ENCODE measurements around the gene FCER2. TPM values are rescaled to one million over a fixed set of nuclear protein-coding genes. Genes with fewer than 3 reads are reported as not detected.

The FCER2 gene
- total and polyA plus RNA-seq, 2 of the 4 experiments (the other 2 are of a cell fraction) = not detected

- intact Hi-C loops (cut with micrococcal nuclease) = no loop called here
- dilution Hi-C loops (cut with HindIII; ENCODE audit: low sequenced_read_pairs, unreplicated experiment) = no loop called here
- no peak overlapping the region for H2BK5ac ChIP-seq (ENCODE audit: low read depth, low read length, poor library complexity, severe bottlenecking)
Measured at GRCh38 chr19:7701049-7701653, 780 bp downstream of the FCER2 start.

More at GRCh38 chr19:7701049-7701653, 780 bp downstream of the FCER2 start:
- ChIA-PET CTCF (no interaction called here), POLR2A (ENCODE audit: unreplicated experiment) (no interaction called here)
- in situ Hi-C loops (cut with MboI; ENCODE audit: low sequenced_read_pairs) = no loop called here
- Histone ChIP-seq H3K4me2 (ENCODE audit: low read depth, low read length) (no peak overlapping the region), H4K5ac (ENCODE audit: low read depth, low read length) (no peak overlapping the region), H4K91ac (ENCODE audit: insufficient read depth, low read depth, low read length) (no peak overlapping the region), H3K27me3 (ENCODE audit: control insufficient read depth, insufficient read depth, low read length) (peaks cover 26% of the 10 kb centered on the region), H3K36me3 (ENCODE audit: control insufficient read depth, insufficient read depth, low read length) (no peaks in the 10 kb centered on the region), H3K9ac (ENCODE audit: low read depth, low read length) (no peak overlapping the region), H3K4me1 (ENCODE audit: control insufficient read depth, insufficient read depth, low read length) (no peaks in the 10 kb centered on the region), H2BK120ac (ENCODE audit: low read depth, low read length) (no peak overlapping the region), H3K9me3 (ENCODE audit: control insufficient read depth, insufficient read depth, low read length) (no peaks in the 10 kb centered on the region), H2AK9ac (replicated peaks; ENCODE audit: low read depth, low read length, poor library complexity) (no peak overlapping the region), H2AFZ (replicated peaks; ENCODE audit: low read length, poor library complexity) (no peak overlapping the region), H3K14ac (replicated peaks; ENCODE audit: low read depth, low read length) (no peak overlapping the region), H3K9me1 (ENCODE audit: insufficient read depth, low read length) (no peaks in the 10 kb centered on the region), H3K79me1 (ENCODE audit: low read depth in 1 of 2, low read length in 2 of 2) (no peaks in the 10 kb centered on the region), H3K23ac (ENCODE audit: low read depth, low read length) (no peak overlapping the region), H2BK20ac (ENCODE audit: low read depth, low read length) (no peak overlapping the region), H4K8ac (ENCODE audit: low read depth in 2 of 2, low read length in 2 of 2) (no peak overlapping the region), H3K18ac (ENCODE audit: low read depth, low read length) (no peak overlapping the region), H3K4ac (ENCODE audit: low read depth, low read length) (no peak overlapping the region), H4K20me1 (ENCODE audit: insufficient read depth, low read length) (no peaks in the 10 kb centered on the region), H2BK15ac (ENCODE audit: low read depth, low read length) (no peak overlapping the region), H3K27ac (ENCODE audit: insufficient read depth, low read length) (no peak overlapping the region), H3K56ac (ENCODE audit: extremely low read depth, insufficient read depth, low read length) (no peak overlapping the region), H2AK5ac (ENCODE audit: low read depth, low read length) (no peak overlapping the region), H3K4me3 (ENCODE audit: insufficient read depth, low read depth, low read length) (no peak overlapping the region)
- no TSS peak for BruUV-seq (replicated peaks)
- DNase-seq = no peak
- WGBS, 2 experiments (ENCODE audit: extremely low coverage in 2 of 2, insufficient read length in 1 of 2) = 83% methylated on average over 2 of the region's 12 CpGs; no CpG with 5 or more reads in 1 of the 2 experiments
- no peak for ATAC-seq (ENCODE audit: low read depth)
- TF ChIP-seq MXI1 (IDR thresholded peaks at IDR 0.05; ENCODE audit: borderline replicate concordance, low read depth, low read length) = no peak
- TF ChIP-seq, protein P1, sequence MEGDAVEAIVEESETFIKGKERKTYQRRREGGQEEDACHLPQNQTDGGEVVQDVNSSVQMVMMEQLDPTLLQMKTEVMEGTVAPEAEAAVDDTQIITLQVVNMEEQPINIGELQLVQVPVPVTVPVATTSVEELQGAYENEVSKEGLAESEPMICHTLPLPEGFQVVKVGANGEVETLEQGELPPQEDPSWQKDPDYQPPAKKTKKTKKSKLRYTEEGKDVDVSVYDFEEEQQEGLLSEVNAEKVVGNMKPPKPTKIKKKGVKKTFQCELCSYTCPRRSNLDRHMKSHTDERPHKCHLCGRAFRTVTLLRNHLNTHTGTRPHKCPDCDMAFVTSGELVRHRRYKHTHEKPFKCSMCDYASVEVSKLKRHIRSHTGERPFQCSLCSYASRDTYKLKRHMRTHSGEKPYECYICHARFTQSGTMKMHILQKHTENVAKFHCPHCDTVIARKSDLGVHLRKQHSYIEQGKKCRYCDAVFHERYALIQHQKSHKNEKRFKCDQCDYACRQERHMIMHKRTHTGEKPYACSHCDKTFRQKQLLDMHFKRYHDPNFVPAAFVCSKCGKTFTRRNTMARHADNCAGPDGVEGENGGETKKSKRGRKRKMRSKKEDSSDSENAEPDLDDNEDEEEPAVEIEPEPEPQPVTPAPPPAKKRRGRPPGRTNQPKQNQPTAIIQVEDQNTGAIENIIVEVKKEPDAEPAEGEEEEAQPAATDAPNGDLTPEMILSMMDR (conservative IDR thresholded peaks at IDR 0.05; ENCODE audit: low read depth, low read length) = no peak
- no peak for TF ChIP-seq POLR2A (IDR thresholded peaks at IDR 0.05; ENCODE audit: low read depth, low read length)
- TF ChIP-seq RFX5 (IDR thresholded peaks at IDR 0.05; ENCODE audit: low read depth, low read length) = no peak
- TF ChIP-seq RCOR1 (IDR thresholded peaks at IDR 0.05; ENCODE audit: insufficient replicate concordance, low read length) = no peak
- TF ChIP-seq SMC3 (IDR thresholded peaks at IDR 0.05; ENCODE audit: low read depth, low read length) = no peak
- no peak for TF ChIP-seq CEBPB (IDR thresholded peaks at IDR 0.05; ENCODE audit: low read depth, low read length)
- no peak for TF ChIP-seq FOS (IDR thresholded peaks at IDR 0.05; ENCODE audit: low read depth, low read length)
- TF ChIP-seq ELK1 (IDR thresholded peaks at IDR 0.05; ENCODE audit: borderline replicate concordance, low read depth, low read length) = no peak
- no peak for TF ChIP-seq CHD1 (IDR thresholded peaks at IDR 0.05; ENCODE audit: low read depth, low read length)
- TF ChIP-seq, protein P2, sequence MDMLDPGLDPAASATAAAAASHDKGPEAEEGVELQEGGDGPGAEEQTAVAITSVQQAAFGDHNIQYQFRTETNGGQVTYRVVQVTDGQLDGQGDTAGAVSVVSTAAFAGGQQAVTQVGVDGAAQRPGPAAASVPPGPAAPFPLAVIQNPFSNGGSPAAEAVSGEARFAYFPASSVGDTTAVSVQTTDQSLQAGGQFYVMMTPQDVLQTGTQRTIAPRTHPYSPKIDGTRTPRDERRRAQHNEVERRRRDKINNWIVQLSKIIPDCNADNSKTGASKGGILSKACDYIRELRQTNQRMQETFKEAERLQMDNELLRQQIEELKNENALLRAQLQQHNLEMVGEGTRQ (IDR thresholded peaks at IDR 0.05; ENCODE audit: low read depth, low read length) = no peak
- no peak for TF ChIP-seq MAZ (IDR thresholded peaks at IDR 0.05; ENCODE audit: borderline replicate concordance, low read depth, low read length)
- TF ChIP-seq NFE2L2 (IDR thresholded peaks at IDR 0.05; ENCODE audit: low read depth, low read length) = no peak
- no peak for TF ChIP-seq RAD21 (IDR thresholded peaks at IDR 0.05; ENCODE audit: low read length)
